T-helper 17 cell (primary cell): ENCODE results near the gene SDHB. TPM values are rescaled to one million over a fixed set of nuclear protein-coding genes. Genes with fewer than 3 reads are reported as not detected.

ENCODE experiments used
- ATAC-seq: fragments of 150-1000 bp; cut with Tn5 transposase; 2 replicates; pipeline ENCODE4 v1.10.0; 2021; ENCODE audit warnings: mild to moderate bottlenecking, moderate library complexity
- DNase-seq, 3 donors: peaks; one replicate each; pipeline versions ENCODE4 v3.0.0 to v3.0.0-alpha.2; 2020 to 2021
- H3K9me3 ChIP-seq: one replicate; pipeline ENCODE4 v1.7.0; 2013; ENCODE audit warnings: low read length, mild to moderate bottlenecking; ENCODE audit not compliant: control insufficient read depth, poor library complexity, severe bottlenecking
- H3K27ac Mint-ChIP-seq: one replicate; pipeline ENCODE4 v1.8.0; 2022; ENCODE audit warnings: mild to moderate bottlenecking, moderate library complexity, mixed read lengths
- H3K27me3 Mint-ChIP-seq: one replicate; pipeline ENCODE4 v1.8.0; 2022; ENCODE audit warnings: mixed read lengths
- H3K36me3 Mint-ChIP-seq: one replicate; pipeline ENCODE4 v1.8.0; 2022; ENCODE audit warnings: low read depth, mixed read lengths
- H3K4me1 Mint-ChIP-seq: one replicate; pipeline ENCODE4 v1.8.0; 2022; ENCODE audit warnings: mild to moderate bottlenecking, mixed read lengths
- H3K4me3 Mint-ChIP-seq: one replicate; pipeline ENCODE4 v1.8.0; 2022; ENCODE audit warnings: mild to moderate bottlenecking, moderate library complexity, mixed read lengths
- total RNA-seq, 4 donors: library from RNA in 2 of 4; stranded (reverse) in 2 of 4; gene quantifications; one replicate each; pipeline ENCODE4 v1.2.3 and lab custom pipeline; 2022 to 2026

SDHB gene
- total RNA-seq, 2 donors from 2014 or later = 43.6 to 48.5 TPM

GRCh38 chr1:17052038-17052437 is 1.8 kb downstream of the SDHB start:
- H3K9me3 ChIP-seq = no peaks in the 10 kb centered on the region
- peaks cover 2% of the 10 kb centered on the region for H3K36me3 Mint-ChIP-seq

DNA sequence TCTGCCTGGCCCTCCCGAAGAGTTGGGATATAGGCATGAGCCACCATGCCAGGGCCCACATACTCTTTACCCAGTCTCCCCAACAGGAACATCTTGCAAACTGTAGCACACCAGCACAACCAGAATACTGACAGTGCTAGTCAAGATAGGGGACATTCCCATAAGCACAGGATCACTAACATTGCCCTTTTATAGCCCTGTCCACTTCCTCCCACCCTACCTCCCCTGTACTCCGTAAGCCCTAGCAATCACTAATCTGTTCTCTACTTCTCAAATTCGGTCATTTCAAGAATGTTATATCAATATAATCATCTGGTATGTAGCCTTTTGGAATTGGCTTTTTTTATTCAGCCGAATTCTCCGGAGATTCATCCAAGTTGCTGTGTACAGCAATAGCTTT is 5.9 kb downstream of the SDHB start:
- ATAC-seq = no peak
- H3K27me3 Mint-ChIP-seq = no peaks in the 10 kb centered on the region
- H3K4me1 Mint-ChIP-seq = peaks cover 20% of the 10 kb centered on the region
- no peaks in the 10 kb centered on the region for H3K9me3 ChIP-seq
- H3K4me3 Mint-ChIP-seq = no peak overlapping the region
- no peak overlapping the region for H3K27ac Mint-ChIP-seq
- H3K36me3 Mint-ChIP-seq = peaks cover 4% of the 10 kb centered on the region
- no peak for DNase-seq

More at GRCh38 chr1:17052038-17052437, 1.8 kb downstream of the SDHB start:
- Mint-ChIP-seq H3K27me3 (no peaks in the 10 kb centered on the region), H3K27ac (peak overlapping the region; percentile 24), H3K4me1 (peaks cover 21% of the 10 kb centered on the region), H3K4me3 (peak overlapping the region; percentile 98)
- no peak for ATAC-seq
- DNase-seq = no peak

DNA sequence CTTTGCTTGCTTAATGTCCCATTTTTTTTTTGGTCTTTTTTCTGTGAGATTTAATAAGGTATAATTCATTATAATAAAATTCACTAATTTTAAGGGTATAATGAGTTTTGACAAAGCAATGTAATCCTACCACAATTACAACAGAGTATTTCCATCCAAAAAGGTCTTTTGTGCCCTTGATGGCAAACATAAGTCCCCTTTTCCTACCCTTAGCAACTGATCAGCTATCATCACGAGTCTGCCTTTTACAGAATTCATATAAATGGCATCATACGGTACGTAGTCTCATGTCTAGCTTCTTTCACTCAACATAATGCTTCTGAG is 7.5 kb downstream of the SDHB start:
- Mint-ChIP-seq H3K4me1 (peaks cover 15% of the 10 kb centered on the region), H3K27me3 (no peaks in the 10 kb centered on the region), H3K36me3 (peaks cover 4% of the 10 kb centered on the region), H3K4me3 (no peak overlapping the region), H3K27ac (no peak overlapping the region)
- DNase-seq = no peak
- ATAC-seq = no peak
- H3K9me3 ChIP-seq = no peaks in the 10 kb centered on the region

GRCh38 chr1:17045634-17046333 is 8.0 kb downstream of the SDHB start:
- H3K4me1 Mint-ChIP-seq = peaks cover 9% of the 10 kb centered on the region
- peak overlapping the region; percentile 68 for H3K27ac Mint-ChIP-seq
- peak; percentile 48 for ATAC-seq
- peak overlapping the region; percentile 31 for H3K4me3 Mint-ChIP-seq
- peaks cover 2% of the 10 kb centered on the region for H3K36me3 Mint-ChIP-seq
- no peak for DNase-seq
- H3K9me3 ChIP-seq = no peaks in the 10 kb centered on the region
- H3K27me3 Mint-ChIP-seq = no peaks in the 10 kb centered on the region

DNA sequence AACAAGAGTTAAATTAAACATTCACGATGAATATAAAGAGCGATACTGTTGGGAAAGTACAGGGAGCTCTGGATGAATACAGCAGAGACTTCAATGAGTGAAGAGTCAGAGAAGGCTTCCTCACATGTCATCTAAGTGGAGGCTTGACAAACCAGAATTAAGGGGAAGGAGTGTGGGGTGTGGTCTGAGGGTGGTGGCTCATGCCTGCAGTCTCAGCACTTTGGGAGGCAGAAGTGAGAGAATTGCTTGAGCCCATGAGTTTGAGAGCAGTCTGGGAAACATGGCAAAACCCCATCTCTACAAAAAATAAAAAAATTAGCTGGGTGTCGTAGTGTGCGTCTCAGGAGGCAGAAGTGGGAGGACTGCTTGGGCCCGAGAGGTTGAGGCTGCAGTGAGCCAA is 8.7 kb downstream of the SDHB start:
- H3K4me1 Mint-ChIP-seq = peaks cover 9% of the 10 kb centered on the region
- H3K27ac Mint-ChIP-seq = peak overlapping the region; percentile 68
- ATAC-seq = no peak
- H3K36me3 Mint-ChIP-seq = peaks cover 2% of the 10 kb centered on the region
- H3K27me3 Mint-ChIP-seq = no peaks in the 10 kb centered on the region
- no peak overlapping the region for H3K4me3 Mint-ChIP-seq
- H3K9me3 ChIP-seq = no peaks in the 10 kb centered on the region
- DNase-seq = no peak

- peaks cover 9% of the 10 kb centered on the region for H3K4me1 Mint-ChIP-seq
Measured at GRCh38 chr1:17043676-17044075, 10.2 kb downstream of the SDHB start.

GRCh38 chr1:17040135-17040534 is 13.7 kb downstream of the SDHB start:
- ATAC-seq = no peak
- peaks cover 9% of the 10 kb centered on the region for H3K4me1 Mint-ChIP-seq
- H3K4me3 Mint-ChIP-seq = no peak overlapping the region
- no peaks in the 10 kb centered on the region for H3K27me3 Mint-ChIP-seq
- no peak for DNase-seq
- no peaks in the 10 kb centered on the region for H3K9me3 ChIP-seq
- H3K36me3 Mint-ChIP-seq = peaks cover 6% of the 10 kb centered on the region
- no peak overlapping the region for H3K27ac Mint-ChIP-seq

More at GRCh38 chr1:17043676-17044075, 10.2 kb downstream of the SDHB start:
- Mint-ChIP-seq H3K36me3 (peaks cover 2% of the 10 kb centered on the region), H3K4me3 (no peak overlapping the region), H3K27me3 (no peaks in the 10 kb centered on the region), H3K27ac (peak overlapping the region; percentile 66)
- DNase-seq (no peak), ATAC-seq (no peak)
- no peaks in the 10 kb centered on the region for H3K9me3 ChIP-seq

GRCh38 chr1:17039522-17039921 is 14.3 kb downstream of the SDHB start:
- H3K4me1 Mint-ChIP-seq = peaks cover 6% of the 10 kb centered on the region
- H3K9me3 ChIP-seq = no peaks in the 10 kb centered on the region
- ATAC-seq (no peak), DNase-seq (no peak)
- H3K4me3 Mint-ChIP-seq = no peak overlapping the region
- no peak overlapping the region for H3K27ac Mint-ChIP-seq
- H3K27me3 Mint-ChIP-seq = no peaks in the 10 kb centered on the region
- H3K36me3 Mint-ChIP-seq = peaks cover 6% of the 10 kb centered on the region

DNA sequence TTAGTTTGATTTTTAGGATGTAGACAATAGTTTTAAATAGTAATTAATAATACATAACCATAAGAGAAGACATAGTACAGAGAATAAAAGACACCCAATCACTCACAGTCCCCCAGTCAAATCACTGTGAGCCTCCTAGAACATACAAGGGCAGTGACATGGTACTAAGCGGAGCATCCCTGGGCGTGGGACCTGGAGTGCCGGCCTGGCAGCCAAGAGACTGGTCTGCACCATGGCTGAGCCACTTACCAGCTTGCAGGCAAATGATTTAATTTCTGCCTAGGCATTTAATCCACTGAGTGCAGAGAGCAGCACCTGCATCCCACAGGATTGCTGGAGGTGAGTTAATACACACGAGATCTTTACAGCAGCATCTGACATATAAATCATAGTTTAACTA is 20.4 kb downstream of the SDHB start:
- Mint-ChIP-seq H3K4me1 (peaks cover 4% of the 10 kb centered on the region), H3K36me3 (peaks cover 4% of the 10 kb centered on the region), H3K27me3 (no peaks in the 10 kb centered on the region), H3K4me3 (no peak overlapping the region), H3K27ac (no peak overlapping the region)
- H3K9me3 ChIP-seq = no peaks in the 10 kb centered on the region
- DNase-seq = no peak
- ATAC-seq = no peak

DNA sequence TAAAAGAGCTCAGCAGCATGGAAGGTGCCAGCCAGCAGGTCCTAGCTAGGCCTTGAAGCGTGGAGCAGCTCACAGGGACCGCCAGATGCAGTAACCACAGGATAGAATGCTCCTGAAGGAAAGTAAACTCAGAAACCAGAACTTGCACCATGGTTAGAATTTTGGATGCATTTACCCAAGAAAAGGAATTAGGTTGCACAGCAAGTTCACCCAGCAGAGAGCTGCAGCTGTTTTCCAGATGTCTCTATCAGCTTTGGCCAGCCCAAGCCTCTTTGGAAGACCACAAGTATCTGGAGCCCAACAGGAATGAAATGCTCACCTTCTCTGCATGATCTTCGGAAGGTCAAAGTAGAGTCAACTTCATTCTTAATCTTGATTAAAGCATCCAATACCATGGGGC is 21.1 kb downstream of the SDHB start:
- Mint-ChIP-seq H3K4me3 (no peak overlapping the region), H3K27me3 (no peaks in the 10 kb centered on the region), H3K36me3 (peaks cover under 1% of the 10 kb centered on the region), H3K27ac (no peak overlapping the region), H3K4me1 (peaks cover 3% of the 10 kb centered on the region)
- ATAC-seq = no peak
- no peak for DNase-seq
- H3K9me3 ChIP-seq = no peaks in the 10 kb centered on the region

DNA sequence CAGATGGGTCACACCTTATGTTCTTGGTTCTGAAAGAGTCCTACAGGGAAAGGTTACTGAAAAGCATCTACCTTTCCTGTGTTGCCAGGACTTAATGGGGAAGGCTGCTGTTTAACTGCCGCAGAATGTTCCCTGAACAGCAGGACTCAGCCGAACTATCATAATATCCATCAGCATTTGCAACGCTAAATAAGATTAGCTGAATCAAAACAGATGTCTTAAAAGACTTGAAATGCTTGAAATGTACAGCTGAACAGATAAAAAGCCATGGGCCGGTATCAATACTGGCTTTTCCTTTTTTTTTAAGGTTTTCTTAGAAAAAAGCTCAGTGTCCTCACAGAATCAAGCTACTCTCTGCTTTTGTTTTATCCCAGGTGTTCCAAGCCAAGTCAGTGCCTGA is 22.4 kb downstream of the SDHB start:
- Mint-ChIP-seq H3K4me1 (peaks cover 3% of the 10 kb centered on the region), H3K27ac (no peak overlapping the region), H3K4me3 (no peak overlapping the region), H3K36me3 (peaks cover 3% of the 10 kb centered on the region), H3K27me3 (no peaks in the 10 kb centered on the region)
- DNase-seq (no peak), ATAC-seq (no peak)
- H3K9me3 ChIP-seq = no peaks in the 10 kb centered on the region

- H3K4me3 Mint-ChIP-seq = no peak overlapping the region
- peaks cover 3% of the 10 kb centered on the region for H3K4me1 Mint-ChIP-seq
- H3K36me3 Mint-ChIP-seq = peaks cover 3% of the 10 kb centered on the region
- no peaks in the 10 kb centered on the region for H3K9me3 ChIP-seq
- DNase-seq (no peak), ATAC-seq (no peak)
- peak overlapping the region; percentile 14 for H3K27ac Mint-ChIP-seq
- no peaks in the 10 kb centered on the region for H3K27me3 Mint-ChIP-seq
Measured at GRCh38 chr1:17030206-17030605, 23.6 kb downstream of the SDHB start.

DNA sequence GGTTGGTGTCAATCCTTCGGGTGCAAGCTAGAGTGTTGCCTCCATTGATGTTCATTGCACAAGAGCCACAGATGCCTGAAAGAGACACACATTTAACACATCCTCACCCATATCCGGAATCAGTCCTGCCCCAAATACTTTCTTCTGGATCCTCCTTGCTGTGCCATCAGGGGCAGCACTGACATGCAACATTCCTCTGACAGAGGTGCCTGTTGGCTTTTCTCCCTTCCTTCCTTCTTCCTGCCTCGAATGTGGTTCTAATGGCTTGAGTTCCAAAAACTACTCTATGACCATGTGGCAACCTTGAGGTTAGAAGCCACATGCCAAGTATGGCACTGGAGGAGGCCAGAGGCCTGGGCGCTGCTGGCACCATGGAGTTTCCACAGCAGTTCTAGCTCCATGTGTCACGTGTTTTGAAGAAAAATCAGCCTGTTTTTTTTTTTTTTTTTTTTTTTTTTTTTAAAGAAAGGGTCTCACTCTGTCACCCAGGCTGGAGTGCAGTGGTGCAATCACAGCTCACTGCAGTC is 25.1 kb downstream of the SDHB start:
- ATAC-seq = no peak
- Mint-ChIP-seq H3K36me3 (peaks cover 3% of the 10 kb centered on the region), H3K4me3 (no peak overlapping the region)

DNA sequence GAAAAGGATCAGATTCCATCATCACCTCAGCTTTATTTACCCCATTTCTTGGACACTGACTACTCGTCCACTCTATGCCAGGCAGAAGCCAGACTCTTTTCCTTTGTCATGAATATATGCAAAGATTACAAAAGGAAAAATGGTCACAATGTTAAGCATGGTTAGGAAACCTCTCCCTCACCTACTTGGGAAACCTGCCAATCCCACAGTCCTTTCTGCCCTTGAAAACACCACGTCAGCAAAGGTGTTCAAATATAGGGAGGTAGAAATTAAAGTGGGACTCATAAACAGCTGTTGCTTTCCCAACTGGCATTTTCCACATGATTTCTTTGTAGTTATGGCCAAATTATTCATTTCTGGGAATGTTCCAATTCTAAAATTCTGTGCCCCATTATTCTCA is 25.9 kb downstream of the SDHB start:
- peaks cover 3% of the 10 kb centered on the region for H3K36me3 Mint-ChIP-seq
- ATAC-seq = no peak
- no peaks in the 10 kb centered on the region for H3K27me3 Mint-ChIP-seq
- H3K9me3 ChIP-seq = no peaks in the 10 kb centered on the region
- peaks cover 3% of the 10 kb centered on the region for H3K4me1 Mint-ChIP-seq
- H3K4me3 Mint-ChIP-seq = no peak overlapping the region
- no peak for DNase-seq
- peak overlapping the region; percentile 47 for H3K27ac Mint-ChIP-seq

More for the DNA sequence above, 25.1 kb downstream of the SDHB start:
- peak overlapping the region; percentile 14 for H3K27ac Mint-ChIP-seq
- no peak for DNase-seq
- H3K9me3 ChIP-seq = no peaks in the 10 kb centered on the region
- H3K27me3 Mint-ChIP-seq = no peaks in the 10 kb centered on the region
- peaks cover 3% of the 10 kb centered on the region for H3K4me1 Mint-ChIP-seq
